ENCODE measurements around the gene PSMA1.
A peak's percentile ranks its signal among the peaks of the same experiment; 100 is the strongest.

The PSMA1 gene

GRCh38 chr11:14529321-14529720, 9.1 kb upstream of the PSMA1 start:
- FAIRE-seq, result no peak

- no peak for FAIRE-seq
These were observed 2.6 kb upstream of the PSMA1 start for GRCh38 chr11:14522801-14523200.

- no peak for FAIRE-seq
These were observed 2.1 kb upstream of the PSMA1 start for GRCh38 chr11:14522245-14522644.

GRCh38 chr11:14520747-14521151, 563 bp upstream of the PSMA1 start:
- no peak for FAIRE-seq

GRCh38 chr11:14519597-14519916, 629 bp downstream of the PSMA1 start:
- FAIRE-seq, result no peak

GRCh38 chr11:14518820-14519219, 1.4 kb downstream of the PSMA1 start:
- FAIRE-seq, result no peak

- FAIRE-seq, result no peak
These were observed 6.4 kb downstream of the PSMA1 start for GRCh38 chr11:14513800-14514199.

GRCh38 chr11:14506532-14506931, 13.7 kb downstream of the PSMA1 start:
- FAIRE-seq, result no peak

GRCh38 chr11:14503023-14503422, 17.2 kb downstream of the PSMA1 start:
- FAIRE-seq, result no peak

- no peak for FAIRE-seq
These were observed 18.1 kb downstream of the PSMA1 start for GRCh38 chr11:14502039-14502438.

GRCh38 chr11:14500181-14500651, 20.0 kb downstream of the PSMA1 start:
- peak; percentile 35 for FAIRE-seq

- peak; percentile 48 for FAIRE-seq
These were observed 20.5 kb downstream of the PSMA1 start, which contains the start of gene COPB1 for GRCh38 chr11:14499560-14500180. COPB1 (minus strand) TSS chr11:14499811; CDS start chr11:14498928, 883 bp downstream.

GRCh38 chr11:14499178-14499559, 21.0 kb downstream of the PSMA1 start:
- no peak for FAIRE-seq

- FAIRE-seq, result no peak
These were observed 39.5 kb downstream of the PSMA1 start for GRCh38 chr11:14480716-14481115.

- FAIRE-seq, result no peak
These were observed 49.1 kb downstream of the PSMA1 start for GRCh38 chr11:14471127-14471526.

- no peak for FAIRE-seq
These were observed 56.6 kb downstream of the PSMA1 start for GRCh38 chr11:14463623-14464022.

GRCh38 chr11:14460147-14460546, 60.0 kb downstream of the PSMA1 start:
- FAIRE-seq, result no peak

GRCh38 chr11:14458377-14458776, 61.8 kb downstream of the PSMA1 start:
- FAIRE-seq, result no peak

GRCh38 chr11:14455648-14456430, 64.3 kb downstream of the PSMA1 start:
- no peak for FAIRE-seq
